GM18951 (cell line): ENCODE results near the gene PKD2.

Source experiments
- POLR2A ChIP-seq: IDR thresholded peaks from 4 replicates; pipeline ENCODE4 v1.6.1; 2011; ENCODE audit warnings: mild to moderate bottlenecking; ENCODE audit not compliant: insufficient read length, insufficient read depth; ENCODE audit errors: extremely low read depth
- in situ Hi-C: fragments of 300-500 bp; cut with MboI; formaldehyde crosslinking; loops from one replicate; pipeline ENCODE4 v1.12.0; 2022; ENCODE audit warnings: low sequenced_read_pairs, mixed read lengths, inconsistent platforms; ENCODE audit not compliant: unreplicated experiment

Gene PKD2

GRCh38 chr4:88003261-88003660, 4.2 kb upstream of the PKD2 start:
- in situ Hi-C loops, result no loop called here
- TF ChIP-seq POLR2A, result no peak

GRCh38 chr4:88005076-88005475, 2.4 kb upstream of the PKD2 start:
- in situ Hi-C loops, result no loop called here

GRCh38 chr4:88005946-88006345, 1.5 kb upstream of the PKD2 start:
- in situ Hi-C loops, result no loop called here
- TF ChIP-seq POLR2A, result no peak

More at GRCh38 chr4:88005076-88005475, 2.4 kb upstream of the PKD2 start:
- no peak for TF ChIP-seq POLR2A

GRCh38 chr4:88006956-88007303, 505 bp upstream of the PKD2 start:
- no peak for TF ChIP-seq POLR2A
- in situ Hi-C loops, result no loop called here

- peak; percentile 8 for TF ChIP-seq POLR2A
- in situ Hi-C loops, result no loop called here
Observed at GRCh38 chr4:88008122-88008742, 797 bp downstream of the PKD2 start.

- no peak for TF ChIP-seq POLR2A
- in situ Hi-C loops, result no loop called here
Observed at GRCh38 chr4:88008743-88009171, 1.3 kb downstream of the PKD2 start.

- no peak for TF ChIP-seq POLR2A
- in situ Hi-C loops, result no loop called here
Observed at GRCh38 chr4:88009871-88010270, 2.4 kb downstream of the PKD2 start.

GRCh38 chr4:88010966-88011365, 3.5 kb downstream of the PKD2 start:
- in situ Hi-C loops, result no loop called here

GRCh38 chr4:88012647-88013046, 5.2 kb downstream of the PKD2 start:
- TF ChIP-seq POLR2A, result no peak
- in situ Hi-C loops, result no loop called here

More at GRCh38 chr4:88010966-88011365, 3.5 kb downstream of the PKD2 start:
- no peak for TF ChIP-seq POLR2A

GRCh38 chr4:88014386-88014905, 7.0 kb downstream of the PKD2 start:
- in situ Hi-C loops, result no loop called here
- TF ChIP-seq POLR2A, result no peak

GRCh38 chr4:88015659-88016295, 8.3 kb downstream of the PKD2 start:
- in situ Hi-C loops, result no loop called here
- no peak for TF ChIP-seq POLR2A

GRCh38 chr4:88017516-88018297, 10.3 kb downstream of the PKD2 start:
- TF ChIP-seq POLR2A, result no peak
- in situ Hi-C loops, result no loop called here

- in situ Hi-C loops, result no loop called here
- no peak for TF ChIP-seq POLR2A
Observed at GRCh38 chr4:88018466-88018865, 11.0 kb downstream of the PKD2 start.
